G401 (cell line): ENCODE results near the gene TRPM7. TPM values are rescaled to one million over a fixed set of nuclear protein-coding genes. Genes with fewer than 3 reads are reported as not detected.
A peak's percentile ranks its signal among the peaks of the same experiment; 100 is the strongest.

Source experiments
- DNase-seq: peaks from one replicate; pipeline ENCODE4 v3.0.0-alpha.2; 2015; ENCODE audit warnings: low spot score
- in situ Hi-C: cut with HindIII; loops from 2 replicates; pipeline ENCODE4 v1.10.0; 2016; ENCODE audit warnings: low sequenced_read_pairs, mixed read lengths
- total RNA-seq: library from RNA; depleted of rRNA; stranded (reverse); fragments of >200 nt; shearing (Covaris generic); gene quantifications from 2 replicates; pipeline ENCODE4 v1.2.3, GENCODE V29; 2014; rRNA removed

TRPM7 gene
- total RNA-seq, 1 experiment from 2014 or later = 28.4 TPM

GRCh38 chr15:50523851-50524251 is 162.7 kb downstream of the TRPM7 start:
- in situ Hi-C loops = no loop called here
- peak; percentile 5 for DNase-seq

GRCh38 chr15:50519740-50520425 is 166.7 kb downstream of the TRPM7 start:
- in situ Hi-C loops = no loop called here
- no peak for DNase-seq

- DNase-seq = no peak
- in situ Hi-C loops = no loop called here
Measured at GRCh38 chr15:50513001-50513400, 173.6 kb downstream of the TRPM7 start.

Other genes starting within 250 kb of the TRPM7 start
- gene USP50, start 140.1 kb downstream of the TRPM7 start, total RNA-seq = not detected in 2 replicates
- 50.6 and 67.8 TPM in 2 replicates for gene SPPL2A, start 78.9 kb upstream of the TRPM7 start, total RNA-seq
- 7.9 and 10.5 TPM in 2 replicates for gene AP4E1, start 221.9 kb upstream of the TRPM7 start, total RNA-seq